Right cardiac atrium (tissue), 5 donors: ENCODE results near the gene PSG4. TPM values are rescaled to one million over a fixed set of nuclear protein-coding genes. Genes with fewer than 3 reads are reported as not detected.
"Not testable (repeated sequence)": the region's sequence is repeated elsewhere in the genome, so short reads cannot be mapped to it uniquely, and the experiment has no call there.

Experiments
- ATAC-seq, 2 donors: fragments of 200-7000 bp; cut with Tn5 transposase; one replicate each; pipeline versions ENCODE4 v1.8.0 to v1.9.1; 2020; ENCODE audit warnings: moderate library complexity in 2 of 2, mild to moderate bottlenecking in 1 of 2
- DNase-seq, 3 donors: peaks; one replicate each; pipeline ENCODE4 v3.0.0-alpha.2; 2020
- H3K27ac ChIP-seq: one replicate; pipeline ENCODE4 v1.5.1; 2013; ENCODE audit warnings: mild to moderate bottlenecking, low read length, control low read depth, moderate library complexity
- H3K27me3 ChIP-seq: one replicate; pipeline ENCODE4 v1.6.1; 2013; ENCODE audit not compliant: control insufficient read depth, insufficient read depth
- H3K4me1 ChIP-seq: one replicate; pipeline ENCODE4 v1.6.1; 2013; ENCODE audit warnings: low read length; ENCODE audit not compliant: control insufficient read depth, insufficient read depth
- H3K4me3 ChIP-seq: one replicate; pipeline ENCODE4 v1.5.1; 2013; ENCODE audit warnings: low read length, control low read depth
- H3K9me3 ChIP-seq: one replicate; pipeline ENCODE4 v1.6.1; 2013; ENCODE audit warnings: low read length; ENCODE audit not compliant: control insufficient read depth
- WGBS: extraction: QIAGEN DNeasy Blood & Tissue Kit; methylation state at CpG from one replicate; pipeline ENCODE4 v1.1.7; 2013; 5-methylcytosine and 5-hydroxymethylcytosine counted together
- intact Hi-C, 4 donors: fragments of 100-400 bp; cut with DNase I; formaldehyde crosslinking; loops; one replicate each; pipeline versions ENCODE4 v1.11.0 to v1.14.0; 2022 to 2023
- polyA plus RNA-seq: library from polyadenylated mRNA; stranded (reverse); fragments of 200-250 nt; gene quantifications from one replicate; pipeline ENCODE4 v1.2.3, GENCODE V29; 2013
- total RNA-seq, 4 donors: library from RNA; stranded (reverse); fragmentation: NEBNext Ultra II Directional; extraction: Animal tissue kit (Norgen Biotek cat#: 25700); gene quantifications; one replicate each; pipeline ENCODE4 v1.2.1, GENCODE V29; 2021
- donor health status: healthy with polysubstance abuse.
- donor health status: DM: no; HTN: yes; CAD: no.
- donor health status: DM: no; HTN: no; CAD: no.
- donor health status: DM: no; HTN: yes; CAD: no; lungs with severe emphysema.
- donor health status: DM: yes; HTN: yes; CAD: no.

Gene PSG4
- total and polyA plus RNA-seq, 5 donors = not detected

DNA sequence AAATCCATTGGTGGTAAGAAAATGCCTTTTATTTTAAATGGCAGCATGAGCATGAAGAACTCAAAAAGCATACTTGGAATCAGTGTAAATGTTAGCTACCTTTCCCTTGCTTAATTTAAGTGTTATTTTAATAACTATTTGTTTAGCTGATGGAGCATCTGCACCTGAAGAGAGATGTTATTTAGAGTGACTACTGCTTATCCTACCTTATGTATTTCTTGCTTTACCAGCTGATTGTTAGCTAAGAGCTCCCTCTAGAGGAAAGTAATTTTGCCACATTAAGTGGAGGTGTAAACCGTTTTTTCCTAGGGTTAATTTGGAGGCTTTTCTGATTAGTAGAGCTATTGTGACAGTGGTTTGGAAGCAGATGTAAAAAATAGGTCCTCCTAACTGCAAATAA, 21.5 kb upstream of the PSG4 start:
- 72% methylated on average over 1 of the region's 1 CpG for WGBS

DNA sequence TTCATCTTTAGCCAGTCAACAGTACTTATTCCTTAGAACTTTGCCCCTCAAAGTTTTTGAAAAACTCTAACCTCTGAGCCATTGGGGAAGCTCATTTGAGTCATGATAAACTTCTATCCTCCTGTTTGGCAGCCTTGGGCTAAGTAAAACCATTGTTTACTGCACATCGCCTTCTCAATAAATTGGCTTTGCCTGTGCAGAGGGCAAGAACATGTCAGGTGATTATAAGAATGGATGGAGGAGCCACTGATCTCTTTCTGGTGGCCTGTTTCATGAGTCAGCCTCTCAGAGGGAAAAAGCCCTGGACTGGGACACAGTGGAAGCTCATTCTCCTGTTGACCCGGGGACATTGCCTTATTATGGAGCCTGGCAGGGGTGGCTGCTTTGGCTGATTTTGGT, 19.4 kb upstream of the PSG4 start:
- DNase-seq = no peak
- 86% methylated on average over 2 of the region's 2 CpGs for WGBS

More for the DNA sequence above, 21.5 kb upstream of the PSG4 start:
- ATAC-seq, intact Hi-C loops, H3K4me3 ChIP-seq, H3K27me3 ChIP-seq, H3K4me1 ChIP-seq, H3K27ac ChIP-seq, H3K9me3 ChIP-seq, DNase-seq: not testable (repeated sequence)

DNA sequence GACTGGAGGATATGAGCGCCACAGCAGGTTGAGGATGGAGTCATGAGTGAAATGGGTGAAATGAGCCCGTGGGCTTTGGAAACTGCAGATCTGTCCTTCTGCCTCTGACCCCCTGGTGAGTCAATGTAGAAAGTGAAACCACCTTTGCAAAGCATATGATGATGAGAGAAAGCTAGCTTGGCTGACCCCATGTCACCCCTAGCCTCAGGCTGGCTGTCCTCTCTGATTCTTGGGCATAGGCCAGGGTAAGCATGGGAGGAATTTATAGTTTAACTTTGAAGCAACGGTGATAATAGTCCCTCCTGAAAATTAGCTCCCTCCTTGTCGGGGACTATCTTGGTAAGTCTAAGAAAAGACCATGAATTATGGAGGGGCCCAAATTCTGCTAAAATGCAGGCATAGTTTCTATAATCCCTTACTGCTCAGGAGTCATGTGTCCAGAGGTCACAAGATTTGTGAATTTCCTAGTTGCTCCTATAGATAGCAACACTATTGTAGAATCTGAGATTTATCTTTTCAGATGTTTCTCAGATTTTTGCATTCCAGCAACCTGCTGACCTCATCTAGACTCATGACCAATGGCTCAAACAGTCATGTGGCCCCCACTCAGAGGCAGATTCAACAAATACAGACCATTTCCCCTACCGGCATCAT, 18.9 kb upstream of the PSG4 start:
- H3K4me3 ChIP-seq, DNase-seq, ATAC-seq, H3K9me3 ChIP-seq, H3K4me1 ChIP-seq, H3K27me3 ChIP-seq, H3K27ac ChIP-seq, intact Hi-C loops: not testable (repeated sequence)
- 64% methylated on average over 5 of the region's 5 CpGs for WGBS

More for the DNA sequence above, 19.4 kb upstream of the PSG4 start:
- Histone ChIP-seq H3K4me3 (no peak overlapping the region), H3K27me3 (no peaks in the 10 kb centered on the region), H3K27ac (no peak overlapping the region), H3K9me3 (peaks cover 1% of the 10 kb centered on the region), H3K4me1 (no peaks in the 10 kb centered on the region)
- intact Hi-C loops = no loop called here
- ATAC-seq = no peak

DNA sequence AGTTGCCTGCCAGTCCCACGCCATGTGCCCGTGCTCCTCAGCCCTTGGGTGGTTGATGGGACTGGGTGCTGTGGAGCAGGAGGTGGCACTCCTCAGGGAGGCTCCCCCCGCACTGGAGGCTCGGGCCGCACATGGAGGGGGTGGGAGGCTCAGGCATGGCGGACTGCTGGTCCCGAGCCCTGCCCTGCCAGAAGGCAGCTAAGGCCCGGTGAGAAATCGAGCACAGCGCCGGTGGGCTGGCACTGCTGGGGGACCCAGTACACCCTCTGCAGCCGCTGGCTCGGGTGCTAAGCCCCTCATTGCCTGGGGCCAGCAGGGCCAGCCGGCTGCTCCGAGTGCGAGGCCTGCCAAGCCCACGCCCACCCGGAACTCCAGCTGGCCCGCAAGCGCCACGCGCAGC, 16.5 kb upstream of the PSG4 start:
- H3K4me1 ChIP-seq, DNase-seq, H3K9me3 ChIP-seq, intact Hi-C loops, ATAC-seq, H3K27ac ChIP-seq, H3K4me3 ChIP-seq, H3K27me3 ChIP-seq: not testable (repeated sequence)
- WGBS = 91% methylated on average over 22 of the region's 22 CpGs

DNA sequence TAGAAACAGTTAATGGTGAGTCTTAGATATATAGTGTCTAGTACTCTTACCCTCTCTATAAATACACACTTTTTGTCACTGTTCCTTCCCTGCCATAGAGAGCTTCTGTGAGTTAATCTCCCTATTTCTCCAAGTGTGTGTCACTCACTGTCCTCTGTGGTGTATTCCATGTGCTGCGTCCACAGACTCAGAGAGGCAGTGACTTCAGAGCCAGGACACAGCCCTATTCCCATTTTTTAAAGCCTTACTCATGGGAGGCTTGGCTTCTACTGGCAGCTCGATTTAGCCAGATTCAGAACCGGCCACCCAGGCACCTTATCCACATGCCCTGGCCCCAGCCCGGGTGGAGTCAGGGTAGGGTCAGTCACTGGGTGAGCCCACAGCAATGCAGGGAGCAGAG, 13.7 kb upstream of the PSG4 start:
- H3K27me3 ChIP-seq, H3K27ac ChIP-seq, intact Hi-C loops, DNase-seq, ATAC-seq, H3K4me1 ChIP-seq, H3K9me3 ChIP-seq, H3K4me3 ChIP-seq: not testable (repeated sequence)
- 79% methylated on average over 4 of the region's 4 CpGs for WGBS

DNA sequence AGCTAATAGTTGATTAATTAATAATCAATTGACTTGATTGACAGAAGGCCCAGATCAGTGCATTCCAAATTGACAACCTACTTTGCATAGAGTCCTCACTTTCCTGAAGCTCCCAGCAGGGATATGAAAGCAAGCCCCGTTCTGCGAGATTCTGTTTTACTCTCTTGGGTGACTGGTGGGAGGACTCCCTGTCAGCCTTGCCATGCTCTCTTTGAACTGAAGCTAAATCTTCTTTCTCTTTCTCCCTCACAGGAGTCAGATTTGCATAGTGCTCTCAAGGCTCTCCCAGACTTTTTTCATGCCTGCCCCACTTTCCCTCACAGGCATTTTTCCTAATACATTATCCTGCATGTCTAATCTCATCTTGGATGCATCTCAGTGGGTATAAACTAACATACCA, 10.4 kb upstream of the PSG4 start:
- ATAC-seq, H3K27ac ChIP-seq, H3K4me1 ChIP-seq, H3K27me3 ChIP-seq, DNase-seq, H3K4me3 ChIP-seq, H3K9me3 ChIP-seq, intact Hi-C loops: not testable (repeated sequence)
- 22% methylated on average over 2 of the region's 2 CpGs for WGBS

DNA sequence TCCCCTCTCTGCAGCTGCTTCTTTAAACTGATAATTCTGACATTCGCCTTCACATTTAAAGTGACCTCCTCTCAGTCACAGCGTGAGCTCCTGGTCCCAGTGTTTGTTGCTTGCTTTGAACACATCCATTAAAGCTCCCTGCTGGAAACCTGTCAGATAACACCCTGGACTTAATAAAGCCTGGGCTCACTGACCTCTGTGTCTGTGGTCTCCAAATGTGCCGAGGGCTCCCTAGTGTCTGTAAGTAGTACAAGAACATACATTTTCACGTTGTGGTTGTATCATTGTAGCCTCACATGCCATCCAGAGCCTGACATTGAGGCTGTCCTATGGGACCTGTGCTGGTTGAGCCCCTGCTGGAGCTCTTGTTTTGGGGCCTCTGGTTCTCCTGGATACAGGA, 2.6 kb upstream of the PSG4 start:
- intact Hi-C loops = no loop called here
- ATAC-seq (no peak), DNase-seq (no peak)
- H3K4me3 ChIP-seq = no peak overlapping the region
- no peaks in the 10 kb centered on the region for H3K4me1 ChIP-seq
- no peaks in the 10 kb centered on the region for H3K9me3 ChIP-seq
- no peak overlapping the region for H3K27ac ChIP-seq
- H3K27me3 ChIP-seq = no peaks in the 10 kb centered on the region
- 24% methylated on average over 4 of the region's 4 CpGs for WGBS

DNA sequence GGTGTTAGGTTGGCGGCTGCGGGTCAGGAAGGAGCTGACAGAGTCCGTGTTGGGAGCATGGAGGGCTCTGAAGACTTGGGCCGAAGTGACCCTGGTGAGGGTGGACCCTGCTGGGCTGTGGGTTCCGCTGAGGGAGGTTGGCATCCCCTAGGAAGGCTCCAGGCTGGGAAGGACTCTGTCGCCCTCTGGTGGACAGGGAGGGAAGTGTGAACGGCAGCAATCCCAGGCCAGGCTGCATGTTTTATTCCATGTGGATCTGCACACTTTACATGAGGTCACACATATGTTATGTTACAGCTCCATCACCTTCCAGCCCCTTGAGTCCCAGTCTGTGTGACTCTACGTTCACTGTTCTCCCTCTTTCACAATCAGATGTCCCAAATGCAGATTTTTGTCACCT, 1.7 kb upstream of the PSG4 start:
- H3K27ac ChIP-seq, ATAC-seq, DNase-seq, intact Hi-C loops, H3K4me1 ChIP-seq, H3K27me3 ChIP-seq, H3K4me3 ChIP-seq, H3K9me3 ChIP-seq: not testable (repeated sequence)
- 45% methylated on average over 8 of the region's 8 CpGs for WGBS

DNA sequence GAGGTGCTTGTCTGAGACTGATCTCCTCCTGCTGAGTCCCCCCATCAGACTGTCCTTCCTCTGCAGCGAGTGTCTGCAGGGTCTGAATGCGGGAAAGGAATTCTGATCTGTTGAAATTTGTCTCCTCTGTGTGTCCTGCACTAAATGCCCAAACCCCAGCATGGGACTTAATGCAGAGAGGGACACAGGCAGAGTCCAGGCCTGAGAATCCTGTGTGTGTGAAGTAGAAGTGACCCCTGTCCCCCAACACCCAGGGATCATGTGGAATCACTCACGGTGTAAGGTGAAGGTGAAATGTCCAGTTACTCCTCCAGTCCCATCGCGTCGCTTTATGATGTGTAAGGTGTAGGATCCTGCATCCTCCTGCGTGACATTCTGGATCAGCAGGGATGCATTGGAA, 1.8 kb downstream of the PSG4 start:
- H3K27ac ChIP-seq, ATAC-seq, H3K27me3 ChIP-seq, H3K4me1 ChIP-seq, H3K9me3 ChIP-seq, DNase-seq, intact Hi-C loops, H3K4me3 ChIP-seq: not testable (repeated sequence)
- 84% methylated on average over 7 of the region's 7 CpGs for WGBS

DNA sequence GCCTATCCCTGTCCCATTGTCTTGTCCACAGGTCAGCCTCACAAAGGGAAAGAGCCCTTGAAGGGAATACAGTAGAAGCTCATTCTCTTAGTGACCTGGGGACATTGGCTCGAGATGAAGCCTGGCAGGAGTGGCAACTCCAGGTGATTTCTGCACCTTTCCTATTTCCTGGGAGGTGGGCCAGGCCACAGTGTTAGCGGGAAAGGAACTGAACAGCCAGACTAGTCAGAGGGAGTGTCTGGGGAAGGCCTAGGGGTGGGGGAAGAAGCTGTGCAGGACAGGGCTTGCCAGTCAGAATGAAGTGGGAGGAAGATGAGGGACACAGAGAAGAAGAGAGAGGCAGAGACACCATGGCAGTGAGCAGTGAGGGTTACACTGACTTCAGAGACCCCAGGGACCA, 3.5 kb downstream of the PSG4 start:
- H3K27me3 ChIP-seq, H3K4me3 ChIP-seq, H3K4me1 ChIP-seq, ATAC-seq, DNase-seq, H3K9me3 ChIP-seq, intact Hi-C loops, H3K27ac ChIP-seq: not testable (repeated sequence)
- 63% methylated on average over 2 of the region's 2 CpGs for WGBS

DNA sequence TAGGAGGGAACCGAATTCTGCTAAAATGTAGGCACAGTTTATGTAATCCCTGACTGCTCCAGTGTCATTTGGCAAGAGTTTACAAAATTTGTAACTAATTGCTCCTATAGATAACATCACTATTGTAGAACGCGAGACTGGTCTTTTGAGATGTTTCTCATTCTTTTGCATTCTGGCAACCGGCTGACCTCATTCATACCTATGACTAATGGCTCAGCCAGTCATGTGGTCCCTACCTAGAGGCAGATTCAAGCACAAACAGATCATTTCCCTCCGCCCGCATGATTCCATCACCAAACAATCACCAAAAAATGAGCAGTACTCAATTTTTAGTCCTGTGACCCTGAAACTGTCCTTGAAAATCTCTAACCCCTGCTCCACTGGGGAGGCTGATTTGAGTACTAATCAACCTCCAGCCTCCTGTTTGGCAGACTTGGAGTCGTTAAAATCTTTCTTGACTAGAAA, 4.1 kb downstream of the PSG4 start:
- H3K4me1 ChIP-seq, ATAC-seq, H3K9me3 ChIP-seq, H3K4me3 ChIP-seq, DNase-seq, intact Hi-C loops, H3K27ac ChIP-seq, H3K27me3 ChIP-seq: not testable (repeated sequence)
- 60% methylated on average over 7 of the region's 7 CpGs for WGBS
